ENCODE data around the gene PLEKHH2.
A peak's percentile ranks its signal among the peaks of the same experiment; 100 is the strongest.
"Not testable (repeated sequence)": the region's sequence is repeated elsewhere in the genome, so short reads cannot be mapped to it uniquely, and the experiment has no call there.

PLEKHH2 gene

GRCh38 chr2:43636153-43636552 is 907 bp upstream of the PLEKHH2 start:
- DNase-seq (ENCODE audit: extremely low read depth in 1 of 2, low read depth in 1 of 2), result not testable (repeated sequence)

GRCh38 chr2:43636621-43637020 is 439 bp upstream of the PLEKHH2 start:
- no peak for DNase-seq (ENCODE audit: extremely low read depth in 1 of 2, low read depth in 1 of 2)

- no peak for DNase-seq (ENCODE audit: extremely low read depth in 1 of 2, low read depth in 1 of 2)
These were observed 5.3 kb downstream of the PLEKHH2 start for GRCh38 chr2:43642363-43642762.

DNA sequence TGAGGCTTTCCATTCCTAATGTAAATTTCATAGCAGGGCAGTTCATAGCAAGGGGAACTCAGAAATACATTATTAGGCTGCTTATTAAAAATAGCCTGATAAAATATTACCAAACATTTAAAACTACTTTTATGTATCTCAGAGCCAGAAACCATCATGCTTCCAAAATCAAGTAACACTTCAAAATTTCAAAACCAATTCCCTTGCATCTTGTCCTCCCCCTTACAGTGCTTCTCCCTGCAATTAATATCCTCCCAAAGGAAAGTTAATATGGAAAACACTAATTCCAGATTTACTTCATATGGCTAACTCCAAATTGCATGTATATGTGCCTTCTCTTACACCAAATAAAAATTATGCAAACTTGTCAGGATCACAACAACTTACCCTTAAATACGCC is 6.6 kb downstream of the PLEKHH2 start:
- no peak for DNase-seq (ENCODE audit: extremely low read depth in 1 of 2, low read depth in 1 of 2)

GRCh38 chr2:43648994-43649701 is 12.1 kb downstream of the PLEKHH2 start:
- no peak for DNase-seq (ENCODE audit: extremely low read depth in 1 of 2, low read depth in 1 of 2)

DNA sequence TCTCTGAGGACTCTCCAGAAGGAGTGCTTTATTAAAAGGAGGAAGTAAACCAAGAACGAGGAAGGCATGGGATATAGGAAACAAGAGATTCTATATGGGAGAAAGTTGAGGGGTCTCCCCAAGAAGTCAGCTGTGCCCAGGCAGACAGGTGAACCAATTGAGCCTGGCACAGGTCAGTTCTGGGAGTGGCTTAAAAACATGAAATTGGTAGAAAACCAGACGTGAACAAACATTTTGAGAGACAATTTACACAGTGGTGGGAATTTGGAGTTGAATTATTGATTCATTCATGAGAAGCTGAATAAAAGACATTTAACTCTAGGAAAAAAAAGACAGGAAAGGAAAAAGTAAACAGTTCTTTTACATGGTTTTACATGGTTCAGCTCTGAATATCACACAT is 16.4 kb downstream of the PLEKHH2 start:
- DNase-seq (ENCODE audit: extremely low read depth in 1 of 2, low read depth in 1 of 2), result no peak

- DNase-seq (ENCODE audit: extremely low read depth in 1 of 2, low read depth in 1 of 2), result no peak
These were observed 20.2 kb downstream of the PLEKHH2 start for GRCh38 chr2:43657241-43657640.

DNA sequence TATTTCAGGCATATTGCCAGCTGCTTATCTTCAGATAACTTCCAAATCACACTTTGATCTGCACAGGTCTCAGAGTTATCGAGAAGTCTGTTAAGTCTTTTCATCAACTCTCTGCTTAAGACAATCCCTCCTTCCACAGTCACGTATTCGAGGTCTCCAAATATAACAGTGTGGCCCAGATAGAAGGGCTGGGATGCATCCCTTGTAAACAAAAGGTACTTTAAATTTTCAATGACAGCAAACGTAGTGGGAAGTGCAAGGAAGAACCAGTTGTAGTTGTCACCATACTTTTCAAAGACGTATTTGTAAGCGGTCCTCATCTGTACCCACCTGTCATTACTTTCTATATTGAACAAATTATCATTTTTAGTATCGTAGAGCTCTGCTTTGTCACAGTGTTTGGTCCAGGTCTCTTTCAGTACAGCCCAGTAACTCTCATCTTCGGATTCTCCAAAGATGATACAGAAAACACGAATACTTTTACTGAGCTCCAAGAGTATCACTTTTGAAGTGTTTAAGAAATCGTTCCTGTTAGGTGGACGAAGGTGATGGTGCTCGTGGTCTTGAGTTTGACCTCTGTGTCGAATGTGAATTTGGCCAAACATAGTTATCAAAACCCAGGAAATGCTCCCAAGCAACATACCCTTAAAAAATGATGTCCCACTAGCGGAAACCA is 38.7 kb downstream of the PLEKHH2 start:
- DNase-seq (ENCODE audit: extremely low read depth in 1 of 2, low read depth in 1 of 2), result no peak

GRCh38 chr2:43676322-43677050 is 39.4 kb downstream of the PLEKHH2 start, which contains the start of gene C1GALT1C1L:
TSS of gene C1GALT1C1L (minus strand) at chr2:43676429. CDS start at chr2:43676322, 107 bp downstream.
- DNase-seq (ENCODE audit: extremely low read depth in 1 of 2, low read depth in 1 of 2), result peak in 1 of 2 donors; percentile 34

DNA sequence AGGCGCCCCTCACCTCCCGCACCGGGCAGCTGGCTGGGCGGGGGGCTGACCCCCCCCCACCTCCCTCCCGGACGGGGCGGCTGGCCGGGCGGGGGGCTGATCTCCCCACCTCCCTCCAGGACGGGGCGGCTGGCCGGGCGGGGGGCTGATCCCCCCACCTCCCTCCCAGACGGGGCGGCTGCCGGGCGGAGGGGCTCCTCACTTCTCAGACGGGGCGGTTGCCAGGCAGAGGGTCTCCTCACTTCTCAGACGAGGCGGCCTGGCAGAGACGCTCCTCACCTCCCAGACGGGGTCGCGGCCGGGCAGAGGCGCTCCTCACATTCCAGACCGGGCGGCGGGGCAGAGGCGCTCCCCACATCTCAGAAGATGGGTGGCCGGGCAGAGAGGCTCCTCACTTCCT is 40.7 kb downstream of the PLEKHH2 start:
- DNase-seq (ENCODE audit: extremely low read depth in 1 of 2, low read depth in 1 of 2), result not testable (repeated sequence)

DNA sequence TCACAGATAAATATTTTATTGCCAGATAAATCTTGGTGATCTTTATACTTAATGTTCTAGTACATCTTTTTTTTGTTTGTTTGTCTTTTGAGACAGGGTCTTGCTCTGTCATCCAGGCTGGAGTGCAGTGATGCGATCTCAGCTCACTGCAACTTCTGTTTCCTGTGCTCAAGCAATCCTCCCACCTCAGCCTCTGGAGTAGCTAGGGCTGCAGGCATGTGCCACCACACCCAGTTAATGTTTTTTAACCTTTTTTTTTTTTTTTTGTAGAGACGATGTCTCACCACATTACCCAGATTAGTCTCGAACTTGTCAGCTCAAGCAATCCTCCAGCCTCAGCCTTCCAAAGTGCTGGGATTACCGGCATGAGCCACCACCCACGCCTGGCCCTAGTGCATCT is 48.3 kb downstream of the PLEKHH2 start:
- no peak for DNase-seq (ENCODE audit: extremely low read depth in 1 of 2, low read depth in 1 of 2)

DNA sequence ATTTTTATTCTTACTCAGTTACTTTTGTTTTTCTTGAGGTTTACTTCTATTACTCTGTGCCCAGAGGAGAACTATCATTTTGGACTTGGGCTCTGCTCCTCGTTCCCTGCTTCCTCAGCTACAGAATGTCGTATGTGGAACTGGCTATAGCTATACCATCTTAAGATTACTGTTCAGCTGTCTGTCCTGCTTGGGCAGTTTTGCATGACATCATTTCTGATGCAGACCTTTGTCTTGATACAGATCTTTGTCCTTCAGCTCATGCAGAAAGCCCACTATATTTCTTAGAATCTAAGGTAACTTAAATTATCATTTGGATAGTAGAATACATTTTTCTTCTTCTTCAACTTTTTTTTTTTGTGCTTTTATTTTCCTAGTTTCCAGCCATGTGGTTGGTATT is 52.9 kb downstream of the PLEKHH2 start:
- DNase-seq (ENCODE audit: extremely low read depth in 1 of 2, low read depth in 1 of 2), result no peak

GRCh38 chr2:43692428-43692994 is 55.5 kb downstream of the PLEKHH2 start:
- DNase-seq (ENCODE audit: extremely low read depth in 1 of 2, low read depth in 1 of 2), result no peak

- not testable (repeated sequence) for DNase-seq (ENCODE audit: extremely low read depth in 1 of 2, low read depth in 1 of 2)
These were observed 61.1 kb downstream of the PLEKHH2 start for GRCh38 chr2:43698140-43698539.

DNA sequence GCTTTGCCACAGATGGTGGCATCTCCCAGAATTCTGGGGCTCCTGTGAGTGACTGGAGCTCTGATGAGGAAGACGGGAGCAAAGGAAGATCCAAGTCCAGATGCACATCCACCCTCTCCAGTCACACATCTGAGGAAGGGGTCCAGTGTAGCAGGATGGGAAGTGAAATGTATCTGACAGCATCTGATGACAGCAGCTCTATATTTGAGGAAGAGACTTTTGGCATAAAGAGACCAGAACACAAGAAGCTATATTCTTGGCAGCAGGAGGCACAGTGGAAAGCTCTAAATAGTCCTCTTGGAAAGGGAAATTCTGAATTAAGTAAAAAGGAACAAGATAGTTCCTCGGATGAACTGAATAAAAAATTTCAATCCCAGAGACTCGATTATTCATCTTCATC is 62.7 kb downstream of the PLEKHH2 start:
- DNase-seq (ENCODE audit: extremely low read depth in 1 of 2, low read depth in 1 of 2), result no peak

GRCh38 chr2:43701111-43701510 is 64.1 kb downstream of the PLEKHH2 start:
- no peak for DNase-seq (ENCODE audit: extremely low read depth in 1 of 2, low read depth in 1 of 2)

GRCh38 chr2:43707255-43708015 is 70.4 kb downstream of the PLEKHH2 start:
- DNase-seq (ENCODE audit: extremely low read depth in 1 of 2, low read depth in 1 of 2), result no peak

DNA sequence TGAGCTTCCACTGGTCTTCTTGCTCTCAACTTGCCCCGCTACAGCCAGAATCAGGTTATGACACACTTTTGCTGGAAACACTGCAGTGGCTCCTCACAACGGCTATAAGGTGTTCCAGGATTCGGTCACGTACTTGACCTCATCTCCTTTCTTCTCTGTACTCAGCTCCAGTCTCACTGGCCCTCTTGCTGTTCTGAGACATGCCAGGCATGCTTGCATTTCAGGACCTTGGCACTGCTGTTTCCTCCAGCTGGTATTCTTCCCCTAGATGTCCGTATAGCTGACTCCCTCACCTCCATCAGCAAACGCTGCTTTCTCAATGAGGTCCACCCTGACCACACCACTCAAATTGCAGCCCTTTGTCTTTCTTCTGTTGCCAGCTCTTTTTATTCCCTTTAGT is 71.1 kb downstream of the PLEKHH2 start:
- no peak for DNase-seq (ENCODE audit: extremely low read depth in 1 of 2, low read depth in 1 of 2)

- DNase-seq (ENCODE audit: extremely low read depth in 1 of 2, low read depth in 1 of 2), result no peak
These were observed 71.8 kb downstream of the PLEKHH2 start for GRCh38 chr2:43708891-43709290.

GRCh38 chr2:43710866-43711265 is 73.8 kb downstream of the PLEKHH2 start:
- DNase-seq (ENCODE audit: extremely low read depth in 1 of 2, low read depth in 1 of 2), result no peak

GRCh38 chr2:43714164-43714563 is 77.1 kb downstream of the PLEKHH2 start:
- DNase-seq (ENCODE audit: extremely low read depth in 1 of 2, low read depth in 1 of 2), result no peak
